Measurements from ENCODE around the gene SPRED2.

DNA sequence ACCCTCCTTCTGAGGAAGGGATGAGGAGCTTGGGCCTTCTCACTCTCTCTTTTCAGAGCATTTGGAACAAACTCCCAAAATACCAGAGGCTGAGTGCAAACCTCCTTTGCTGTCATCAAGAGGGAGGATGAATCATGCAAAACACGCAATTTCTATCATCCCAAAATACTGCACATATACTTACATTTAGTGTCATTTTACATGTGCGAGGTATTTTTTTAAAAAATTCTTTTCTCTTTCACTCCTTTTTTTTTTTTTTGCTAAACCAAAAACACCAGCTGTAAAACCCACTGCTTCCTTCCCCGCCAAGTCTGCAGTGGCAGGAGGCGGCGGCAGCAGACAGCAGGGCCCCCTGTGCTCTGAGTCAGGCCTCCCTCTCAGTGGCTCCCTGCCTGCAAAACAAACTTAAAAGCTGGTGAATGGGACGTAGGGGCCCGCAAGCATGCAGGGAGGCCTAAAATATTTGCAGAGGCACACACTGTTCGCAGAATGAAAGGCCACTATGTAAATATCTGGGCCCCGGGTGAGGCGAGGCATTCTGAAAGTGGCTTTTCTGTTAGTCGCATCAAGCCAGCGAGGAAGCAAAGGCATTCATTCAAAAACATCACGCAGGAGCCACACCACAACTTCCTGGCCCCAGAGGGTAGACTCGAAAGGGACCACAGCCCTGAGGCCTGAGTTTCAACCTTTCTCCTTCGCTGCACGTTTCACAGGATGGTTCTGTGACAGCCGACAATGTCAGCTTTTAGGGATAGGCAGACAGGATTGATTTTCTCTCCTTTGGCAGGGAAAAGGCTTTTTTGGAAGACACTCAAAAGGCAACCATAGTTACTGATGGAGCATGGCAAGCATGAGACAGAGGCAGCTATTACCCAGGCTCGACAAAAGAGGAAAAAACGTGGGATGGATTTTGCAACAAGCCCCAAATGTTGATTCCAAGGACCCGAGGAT, 131.4 kb downstream of the SPRED2 start:
- TF ChIP-seq, protein P1, sequence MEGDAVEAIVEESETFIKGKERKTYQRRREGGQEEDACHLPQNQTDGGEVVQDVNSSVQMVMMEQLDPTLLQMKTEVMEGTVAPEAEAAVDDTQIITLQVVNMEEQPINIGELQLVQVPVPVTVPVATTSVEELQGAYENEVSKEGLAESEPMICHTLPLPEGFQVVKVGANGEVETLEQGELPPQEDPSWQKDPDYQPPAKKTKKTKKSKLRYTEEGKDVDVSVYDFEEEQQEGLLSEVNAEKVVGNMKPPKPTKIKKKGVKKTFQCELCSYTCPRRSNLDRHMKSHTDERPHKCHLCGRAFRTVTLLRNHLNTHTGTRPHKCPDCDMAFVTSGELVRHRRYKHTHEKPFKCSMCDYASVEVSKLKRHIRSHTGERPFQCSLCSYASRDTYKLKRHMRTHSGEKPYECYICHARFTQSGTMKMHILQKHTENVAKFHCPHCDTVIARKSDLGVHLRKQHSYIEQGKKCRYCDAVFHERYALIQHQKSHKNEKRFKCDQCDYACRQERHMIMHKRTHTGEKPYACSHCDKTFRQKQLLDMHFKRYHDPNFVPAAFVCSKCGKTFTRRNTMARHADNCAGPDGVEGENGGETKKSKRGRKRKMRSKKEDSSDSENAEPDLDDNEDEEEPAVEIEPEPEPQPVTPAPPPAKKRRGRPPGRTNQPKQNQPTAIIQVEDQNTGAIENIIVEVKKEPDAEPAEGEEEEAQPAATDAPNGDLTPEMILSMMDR (IDR thresholded peaks at IDR 0.05), result no peak
- TF ChIP-seq POLR2A (IDR thresholded peaks at IDR 0.05) (no peak), EP300 (IDR thresholded peaks at IDR 0.05) (no peak)

Data from tibial nerve (tissue), 4 donors.